IPS DF 6.9 (cell line): ENCODE data around the gene WLS.

Experiments used
- DNase-seq: peaks from one replicate; pipeline ENCODE4 v3.0.0-alpha.2; 2013; ENCODE audit warnings: low read depth, low spot score
- H3K27ac ChIP-seq: one replicate; pipeline ENCODE4 v1.5.1; 2013; ENCODE audit warnings: low read length, control low read depth
- H3K27me3 ChIP-seq: 2 replicates; pipeline ENCODE4 v1.6.1; 2013; ENCODE audit warnings: mild to moderate bottlenecking, low read length; ENCODE audit not compliant: control insufficient read depth, insufficient read depth
- H3K36me3 ChIP-seq: 2 replicates; pipeline ENCODE4 v1.6.1; 2013; ENCODE audit warnings: low read length; ENCODE audit not compliant: control insufficient read depth, insufficient read depth
- H3K4me1 ChIP-seq: 2 replicates; pipeline ENCODE4 v1.6.1; 2013; ENCODE audit warnings: low read length; ENCODE audit not compliant: control insufficient read depth, insufficient read depth
- H3K4me3 ChIP-seq: 2 replicates; pipeline ENCODE4 v1.5.1; 2013; ENCODE audit warnings: mild to moderate bottlenecking, low read length
- H3K9me3 ChIP-seq: 2 replicates; pipeline ENCODE4 v1.6.1; 2013; ENCODE audit warnings: low read length, inconsistent platforms; ENCODE audit not compliant: control insufficient read depth, insufficient read depth
- WGBS: extraction: QIAGEN DNeasy Blood & Tissue Kit; methylation state at CpG from one replicate; pipeline ENCODE4 v1.1.7; 2013; ENCODE audit warnings: mixed read lengths, missing lambda C conversion rate; ENCODE audit not compliant: insufficient read length, insufficient coverage; 5-methylcytosine and 5-hydroxymethylcytosine counted together

The WLS gene

GRCh38 chr1:68141071-68142021 is 91.0 kb downstream of the WLS start:
- WGBS: no CpG with 5 or more reads among the region's 15 CpGs
- H3K27ac ChIP-seq: no peak overlapping the region
- no peak overlapping the region for H3K4me3 ChIP-seq
- DNase-seq: no peak
- H3K4me1 ChIP-seq: peaks cover 7% of the 10 kb centered on the region
- H3K27me3 ChIP-seq: no peaks in the 10 kb centered on the region
- H3K36me3 ChIP-seq: no peaks in the 10 kb centered on the region
- H3K9me3 ChIP-seq: no peaks in the 10 kb centered on the region

- no peaks in the 10 kb centered on the region for H3K36me3 ChIP-seq
- WGBS: no CpG with 5 or more reads among the region's 4 CpGs
- H3K27ac ChIP-seq: no peak overlapping the region
- H3K4me1 ChIP-seq: peaks cover 7% of the 10 kb centered on the region
- DNase-seq: no peak
- H3K27me3 ChIP-seq: no peaks in the 10 kb centered on the region
- H3K9me3 ChIP-seq: no peaks in the 10 kb centered on the region
- H3K4me3 ChIP-seq: no peak overlapping the region
Measured at GRCh38 chr1:68140536-68140935, 91.8 kb downstream of the WLS start.

- Histone ChIP-seq H3K4me1 (peaks cover 4% of the 10 kb centered on the region), H3K27me3 (no peaks in the 10 kb centered on the region), H3K9me3 (no peaks in the 10 kb centered on the region), H3K36me3 (no peaks in the 10 kb centered on the region), H3K27ac (no peak overlapping the region), H3K4me3 (no peak overlapping the region)
- no CpG with 5 or more reads among the region's 2 CpGs for whole genome bisulfite sequencing
- no peak for DNase-seq
Measured at GRCh38 chr1:68136187-68136586, 96.1 kb downstream of the WLS start.

GRCh38 chr1:68132426-68133130 is 99.7 kb downstream of the WLS start:
- no peaks in the 10 kb centered on the region for H3K9me3 ChIP-seq
- no peak overlapping the region for H3K27ac ChIP-seq
- WGBS: no CpG with 5 or more reads among the region's 8 CpGs
- H3K4me1 ChIP-seq: peaks cover 2% of the 10 kb centered on the region; the same call in 1 of the 2 replicates
- no peak overlapping the region for H3K4me3 ChIP-seq
- H3K27me3 ChIP-seq: no peaks in the 10 kb centered on the region
- DNase-seq: no peak
- no peaks in the 10 kb centered on the region for H3K36me3 ChIP-seq

GRCh38 chr1:68131261-68131660 is 101.1 kb downstream of the WLS start:
- Histone ChIP-seq H3K27me3 (no peaks in the 10 kb centered on the region), H3K9me3 (no peaks in the 10 kb centered on the region), H3K27ac (no peak overlapping the region), H3K4me1 (peaks cover 2% of the 10 kb centered on the region; the same call in 1 of the 2 replicates), H3K36me3 (no peaks in the 10 kb centered on the region), H3K4me3 (no peak overlapping the region)
- WGBS: no CpG with 5 or more reads among the region's 3 CpGs
- no peak for DNase-seq

- Histone ChIP-seq H3K4me1 (peaks cover 2% of the 10 kb centered on the region; the same call in 1 of the 2 replicates), H3K9me3 (no peaks in the 10 kb centered on the region), H3K27ac (no peak overlapping the region), H3K4me3 (no peak overlapping the region), H3K36me3 (no peaks in the 10 kb centered on the region), H3K27me3 (no peaks in the 10 kb centered on the region)
- DNase-seq: no peak
- no CpG with 5 or more reads among the region's 6 CpGs for WGBS
Measured at GRCh38 chr1:68129536-68130250, 102.6 kb downstream of the WLS start.

GRCh38 chr1:68128820-68129219 is 103.5 kb downstream of the WLS start:
- DNase-seq: no peak
- no peak overlapping the region for H3K27ac ChIP-seq
- no peaks in the 10 kb centered on the region for H3K27me3 ChIP-seq
- H3K4me1 ChIP-seq: peaks cover 2% of the 10 kb centered on the region; the same call in 1 of the 2 replicates
- WGBS: no CpG with 5 or more reads among the region's 10 CpGs
- no peak overlapping the region for H3K4me3 ChIP-seq
- H3K36me3 ChIP-seq: no peaks in the 10 kb centered on the region
- no peaks in the 10 kb centered on the region for H3K9me3 ChIP-seq

- no peak overlapping the region for H3K27ac ChIP-seq
- H3K27me3 ChIP-seq: no peaks in the 10 kb centered on the region
- H3K4me3 ChIP-seq: no peak overlapping the region
- WGBS: no CpG with 5 or more reads among the region's 1 CpG
- no peaks in the 10 kb centered on the region for H3K36me3 ChIP-seq
- peaks cover 2% of the 10 kb centered on the region; the same call in 1 of the 2 replicates for H3K4me1 ChIP-seq
- no peaks in the 10 kb centered on the region for H3K9me3 ChIP-seq
- no peak for DNase-seq
Measured at GRCh38 chr1:68128157-68128556, 104.2 kb downstream of the WLS start.

- DNase-seq: no peak
- H3K27ac ChIP-seq: no peak overlapping the region
Measured at GRCh38 chr1:68121536-68121935, 110.8 kb downstream of the WLS start.

GRCh38 chr1:68120136-68120791 is 112.1 kb downstream of the WLS start:
- H3K4me1 ChIP-seq: no peaks in the 10 kb centered on the region; the same call in 1 of the 2 replicates
- H3K27me3 ChIP-seq: no peaks in the 10 kb centered on the region
- DNase-seq: peak; percentile 67
- H3K27ac ChIP-seq: no peak overlapping the region
- no peak overlapping the region for H3K4me3 ChIP-seq
- no peaks in the 10 kb centered on the region for H3K36me3 ChIP-seq
- whole genome bisulfite sequencing: no CpG with 5 or more reads among the region's 7 CpGs
- H3K9me3 ChIP-seq: no peaks in the 10 kb centered on the region

More at GRCh38 chr1:68121536-68121935, 110.8 kb downstream of the WLS start:
- Histone ChIP-seq H3K4me1 (no peaks in the 10 kb centered on the region; the same call in 1 of the 2 replicates), H3K27me3 (no peaks in the 10 kb centered on the region), H3K4me3 (no peak overlapping the region), H3K9me3 (no peaks in the 10 kb centered on the region), H3K36me3 (no peaks in the 10 kb centered on the region)
- WGBS: no CpG with 5 or more reads among the region's 4 CpGs
